GM12878 (cell line): Measurements from ENCODE around the gene NLRP6. TPM values are rescaled to one million over a fixed set of nuclear protein-coding genes. Genes with fewer than 3 reads are reported as not detected.
A peak's percentile ranks its signal among the peaks of the same experiment; 100 is the strongest.

Experiments used
- BACH1 ChIP-seq: fragments of 450-650 bp; IDR thresholded peaks from 2 replicates; pipeline ENCODE4 v1.6.1; 2017; ENCODE audit warnings: mild to moderate bottlenecking, borderline replicate concordance
- BCL11A ChIP-seq: IDR thresholded peaks from 2 replicates; pipeline ENCODE4 v1.6.1; 2011; ENCODE audit warnings: low read depth, low read length
- BMI1 ChIP-seq: fragments of 450-650 bp; IDR thresholded peaks from 2 replicates; pipeline ENCODE4 v1.6.1; 2016; ENCODE audit warnings: mild to moderate bottlenecking, moderate library complexity, borderline replicate concordance
- CBFB ChIP-seq: IDR thresholded peaks from 2 replicates; pipeline ENCODE4 v1.6.1; 2016; ENCODE audit warnings: antibody characterized with exemption, low read depth
- CREM ChIP-seq: IDR thresholded peaks from 2 replicates; pipeline ENCODE4 v1.6.1; 2014; ENCODE audit warnings: antibody characterized with exemption, low read depth
- EED ChIP-seq: sonication (generic); IDR thresholded peaks from 2 replicates; pipeline ENCODE4 v1.6.1; 2016; ENCODE audit warnings: antibody characterized with exemption, low read depth
- ESRRA ChIP-seq: IDR thresholded peaks from 2 replicates; pipeline ENCODE4 v1.6.1; 2012; ENCODE audit warnings: mild to moderate bottlenecking, low read length, improper control_type of control experiment
- EZH2 ChIP-seq: IDR thresholded peaks from 2 replicates; pipeline ENCODE4 v1.6.1; 2012; ENCODE audit warnings: low read depth, mild to moderate bottlenecking, control low read depth, inconsistent platforms, low read length, borderline replicate concordance; ENCODE audit not compliant: control insufficient read depth
- FOXK2 ChIP-seq: fragments of 450-650 bp; IDR thresholded peaks from 2 replicates; pipeline ENCODE4 v1.6.1; 2017; ENCODE audit warnings: mild to moderate bottlenecking, moderate library complexity
- GATAD2B ChIP-seq: fragments of 450-650 bp; conservative IDR thresholded peaks from 2 replicates; pipeline ENCODE4 v1.6.1; 2017; ENCODE audit warnings: low read depth, mild to moderate bottlenecking, moderate library complexity
- KDM1A ChIP-seq: fragments of 200-600 bp; sonication (generic); IDR thresholded peaks from 2 replicates; pipeline ENCODE4 v1.6.1; 2016; ENCODE audit warnings: borderline replicate concordance
- MEF2B ChIP-seq: fragments of 450-650 bp; IDR thresholded peaks from 2 replicates; pipeline ENCODE4 v1.6.1; 2018; ENCODE audit warnings: mild to moderate bottlenecking, moderate library complexity; ENCODE audit not compliant: partially characterized antibody, poor library complexity, severe bottlenecking
- MTA3 ChIP-seq: IDR thresholded peaks from 2 replicates; pipeline ENCODE4 v1.6.1; 2012; ENCODE audit warnings: low read length, inconsistent platforms, borderline replicate concordance
- MYC ChIP-seq: IDR thresholded peaks from 2 replicates; pipeline ENCODE4 v1.6.1; 2011; ENCODE audit warnings: mild to moderate bottlenecking, low read length, moderate library complexity, inconsistent platforms; ENCODE audit not compliant: insufficient read depth, insufficient replicate concordance, insufficient read length, severe bottlenecking
- NFYB ChIP-seq: IDR thresholded peaks from 2 replicates; pipeline ENCODE4 v1.6.1; 2011; ENCODE audit warnings: low read depth, mild to moderate bottlenecking, low read length, improper control_type of control experiment, moderate library complexity; ENCODE audit not compliant: insufficient read depth
- NRF1 ChIP-seq: conservative IDR thresholded peaks from 2 replicates; pipeline ENCODE4 v1.6.1; 2011; ENCODE audit warnings: mild to moderate bottlenecking, low read depth, low read length, improper control_type of control experiment
- PAX8 ChIP-seq: fragments of 450-650 bp; IDR thresholded peaks from 2 replicates; pipeline ENCODE4 v1.6.1; 2017; ENCODE audit warnings: mild to moderate bottlenecking, moderate library complexity
- POLR2A ChIP-seq: IDR thresholded peaks from 2 replicates; pipeline ENCODE4 v1.6.1; 2011; ENCODE audit warnings: low read depth, mild to moderate bottlenecking, low read length
- POLR2AphosphoS2 ChIP-seq: IDR thresholded peaks from 2 replicates; pipeline ENCODE4 v1.6.1; 2011; ENCODE audit warnings: low read depth, mild to moderate bottlenecking, low read length, improper control_type of control experiment, moderate library complexity
- RUNX3 ChIP-seq: IDR thresholded peaks from 2 replicates; pipeline ENCODE4 v1.6.1; 2012; ENCODE audit warnings: low read length, inconsistent platforms
- STAT1 ChIP-seq: fragments of 450-650 bp; conservative IDR thresholded peaks from 2 replicates; pipeline ENCODE4 v1.6.1; 2014; ENCODE audit warnings: antibody characterized with exemption, mild to moderate bottlenecking
- SUZ12 ChIP-seq: fragments of 200-600 bp; sonication (generic); IDR thresholded peaks from one replicate; pipeline ENCODE4 v1.6.1; 2018; ENCODE audit warnings: antibody characterized with exemption, mild to moderate bottlenecking; ENCODE audit not compliant: unreplicated experiment
- TCF7 ChIP-seq: IDR thresholded peaks from 2 replicates; pipeline ENCODE4 v1.6.1; 2014; ENCODE audit warnings: antibody characterized with exemption, borderline replicate concordance
- polyA plus RNA-seq, 11 experiments: library from polyadenylated mRNA; depleted of rRNA in 4 of 11; unstranded in 6 of 11; stranded (reverse) in 5 of 11; fragments of >200 nt; fragmentation: Nextera tagmentation in 4 of 11; fragmentation: Illumina TruSeq in 1 of 11; extraction: Ambion mirVana in 4 of 11; extraction: Trizol in 1 of 11; gene quantifications; 1 replicate in 1 of 11; 2 replicates in 10 of 11; pipeline versions ENCODE4 v1.2.1 to v1.2.3, GENCODE V29; 2011 to 2016; ENCODE audit warnings: inconsistent platforms in 2 of 11, missing spikeins in 2 of 11, low read depth in 1 of 11
- total RNA-seq, 4 experiments: library from RNA; depleted of rRNA in 3 of 4; stranded (reverse); fragments of >200 nt in 3 of 4; fragmentation: Illumina TruSeq in 1 of 4; extraction: Trizol in 1 of 4; gene quantifications; 2 replicates each; pipeline versions ENCODE4 v1.2.1 to v1.2.3, GENCODE V29; 2013 to 2021
- TF ChIP-seq, protein P1 (sequence below): fragments of 450-650 bp; IDR thresholded peaks from 2 replicates; pipeline ENCODE4 v1.6.1; 2017; ENCODE audit warnings: low read depth, mild to moderate bottlenecking, moderate library complexity
- TF ChIP-seq, protein P2 (sequence below): fragments of 450-650 bp; IDR thresholded peaks from 2 replicates; pipeline ENCODE4 v1.6.1; 2017; ENCODE audit warnings: mild to moderate bottlenecking
- TF ChIP-seq, protein P3 (sequence below): fragments of 450-650 bp; IDR thresholded peaks from 2 replicates; pipeline ENCODE4 v1.6.1; 2014; ENCODE audit warnings: mild to moderate bottlenecking

The NLRP6 gene
- total and polyA plus RNA-seq, 10 of the 15 experiments (the other 5 are each of a cell fraction or from before 2014, with no cell fraction given): 0.03 to 0.11 TPM; not detected in 8

DNA sequence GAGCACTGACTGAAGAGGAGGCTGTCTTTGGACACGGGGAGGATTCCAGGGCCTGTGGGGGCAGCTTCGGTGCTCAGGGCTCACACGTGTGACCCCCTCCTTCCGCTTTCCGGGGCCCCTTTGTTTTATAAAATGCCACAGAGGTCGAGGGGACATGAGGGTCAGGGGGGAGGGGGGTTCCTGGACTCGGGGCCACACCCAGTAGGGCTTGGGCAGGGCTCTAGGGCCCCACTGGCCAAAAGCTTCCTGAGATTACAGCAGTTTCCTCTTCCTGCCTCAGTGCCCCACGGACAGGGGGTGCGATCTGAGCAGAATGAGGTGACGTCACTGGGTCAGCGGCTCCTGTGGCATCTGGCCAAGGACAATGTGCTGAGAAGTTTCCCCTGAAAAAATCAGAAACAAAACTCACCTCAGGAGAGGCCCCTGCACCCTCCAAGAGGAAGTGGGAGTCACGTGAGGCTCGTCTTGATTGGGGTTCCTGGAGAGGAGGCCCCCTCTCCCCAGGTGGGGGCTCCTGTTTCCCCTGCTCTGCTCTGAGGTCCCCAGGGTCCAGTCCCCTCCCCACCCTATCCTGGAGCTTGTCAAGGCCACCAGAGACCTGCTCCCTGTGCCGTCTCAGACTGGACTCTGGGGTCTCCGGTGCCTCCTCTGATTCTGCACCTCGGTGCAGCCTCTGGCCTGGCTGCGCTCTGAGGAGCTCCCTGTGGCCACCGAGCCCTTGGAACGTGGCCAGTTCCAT is 48.8 kb downstream of the NLRP6 start (continued):
- TF ChIP-seq, protein P1, sequence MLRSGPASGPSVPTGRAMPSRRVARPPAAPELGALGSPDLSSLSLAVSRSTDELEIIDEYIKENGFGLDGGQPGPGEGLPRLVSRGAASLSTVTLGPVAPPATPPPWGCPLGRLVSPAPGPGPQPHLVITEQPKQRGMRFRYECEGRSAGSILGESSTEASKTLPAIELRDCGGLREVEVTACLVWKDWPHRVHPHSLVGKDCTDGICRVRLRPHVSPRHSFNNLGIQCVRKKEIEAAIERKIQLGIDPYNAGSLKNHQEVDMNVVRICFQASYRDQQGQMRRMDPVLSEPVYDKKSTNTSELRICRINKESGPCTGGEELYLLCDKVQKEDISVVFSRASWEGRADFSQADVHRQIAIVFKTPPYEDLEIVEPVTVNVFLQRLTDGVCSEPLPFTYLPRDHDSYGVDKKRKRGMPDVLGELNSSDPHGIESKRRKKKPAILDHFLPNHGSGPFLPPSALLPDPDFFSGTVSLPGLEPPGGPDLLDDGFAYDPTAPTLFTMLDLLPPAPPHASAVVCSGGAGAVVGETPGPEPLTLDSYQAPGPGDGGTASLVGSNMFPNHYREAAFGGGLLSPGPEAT: peak; percentile 89
- TF ChIP-seq ESRRA (peak; percentile 41; the same call in 1 of the 2 replicates), CREM (peak; percentile 87), BACH1 (peak; percentile 51; the same call in 1 of the 2 replicates), MEF2B (peak; percentile 79), NFYB (0 out of 2 replicates have a peak, but pooled peaks have one; percentile 37), MTA3 (peak; percentile 82; the same call in 1 of the 2 replicates), EED (peak; percentile 85), KDM1A (no peak), GATAD2B (peak; percentile 93), POLR2AphosphoS2 (no peak), EZH2 (no peak), RUNX3 (peak; percentile 89), POLR2A (peak; percentile 70), TCF7 (no peak), NRF1 (no peak), FOXK2 (no peak), PAX8 (no peak), BCL11A (no peak), BMI1 (no peak), SUZ12 (no peak), CBFB (0 out of 2 replicates have a peak, but pooled peaks have one; percentile 32), MYC (no peak), STAT1 (no peak)
- TF ChIP-seq, protein P2, sequence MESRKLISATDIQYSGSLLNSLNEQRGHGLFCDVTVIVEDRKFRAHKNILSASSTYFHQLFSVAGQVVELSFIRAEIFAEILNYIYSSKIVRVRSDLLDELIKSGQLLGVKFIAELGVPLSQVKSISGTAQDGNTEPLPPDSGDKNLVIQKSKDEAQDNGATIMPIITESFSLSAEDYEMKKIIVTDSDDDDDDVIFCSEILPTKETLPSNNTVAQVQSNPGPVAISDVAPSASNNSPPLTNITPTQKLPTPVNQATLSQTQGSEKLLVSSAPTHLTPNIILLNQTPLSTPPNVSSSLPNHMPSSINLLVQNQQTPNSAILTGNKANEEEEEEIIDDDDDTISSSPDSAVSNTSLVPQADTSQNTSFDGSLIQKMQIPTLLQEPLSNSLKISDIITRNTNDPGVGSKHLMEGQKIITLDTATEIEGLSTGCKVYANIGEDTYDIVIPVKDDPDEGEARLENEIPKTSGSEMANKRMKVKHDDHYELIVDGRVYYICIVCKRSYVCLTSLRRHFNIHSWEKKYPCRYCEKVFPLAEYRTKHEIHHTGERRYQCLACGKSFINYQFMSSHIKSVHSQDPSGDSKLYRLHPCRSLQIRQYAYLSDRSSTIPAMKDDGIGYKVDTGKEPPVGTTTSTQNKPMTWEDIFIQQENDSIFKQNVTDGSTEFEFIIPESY: no peak
- TF ChIP-seq, protein P3, sequence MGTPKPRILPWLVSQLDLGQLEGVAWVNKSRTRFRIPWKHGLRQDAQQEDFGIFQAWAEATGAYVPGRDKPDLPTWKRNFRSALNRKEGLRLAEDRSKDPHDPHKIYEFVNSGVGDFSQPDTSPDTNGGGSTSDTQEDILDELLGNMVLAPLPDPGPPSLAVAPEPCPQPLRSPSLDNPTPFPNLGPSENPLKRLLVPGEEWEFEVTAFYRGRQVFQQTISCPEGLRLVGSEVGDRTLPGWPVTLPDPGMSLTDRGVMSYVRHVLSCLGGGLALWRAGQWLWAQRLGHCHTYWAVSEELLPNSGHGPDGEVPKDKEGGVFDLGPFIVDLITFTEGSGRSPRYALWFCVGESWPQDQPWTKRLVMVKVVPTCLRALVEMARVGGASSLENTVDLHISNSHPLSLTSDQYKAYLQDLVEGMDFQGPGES: no peak
